Measurements from ENCODE around the gene COL25A1.

GRCh38 chr4:109113521-109113920 is 188.9 kb downstream of the COL25A1 start:
- TF ChIP-seq CTCF (IDR thresholded peaks at IDR 0.05; ENCODE audit: low read depth, low read length) = no peak
- TF ChIP-seq POLR2A (IDR thresholded peaks at IDR 0.05; ENCODE audit: extremely low read depth, insufficient read length) = no peak
- no peak for TF ChIP-seq MYC (IDR thresholded peaks at IDR 0.05; ENCODE audit: low read depth, low read length)

Data from NB4 (cell line).